Keratinocyte (primary cell): Measurements from ENCODE around the gene FHOD3.

Experiments
- CTCF ChIP-seq, 3 experiments: IDR thresholded peaks in 1 of 3; conservative IDR thresholded peaks in 1 of 3; optimal IDR thresholded peaks in 1 of 3; 2 replicates in 2 of 3; 3 replicates in 1 of 3; pipeline versions ENCODE3 to v1.5.1; 2011; ENCODE audit warnings: low read length in 3 of 3, mild to moderate bottlenecking in 3 of 3, moderate library complexity in 2 of 3, control low read depth in 1 of 3, inconsistent platforms in 1 of 3; ENCODE audit not compliant: insufficient read depth in 2 of 3; ENCODE audit errors: extremely low read depth in 1 of 3
- EZH2 ChIP-seq: IDR thresholded peaks from one replicate; pipeline ENCODE4 v1.6.1; 2012; ENCODE audit warnings: inconsistent platforms, mild to moderate bottlenecking, low read length, moderate library complexity

GRCh38 chr18:36301884-36302283, 4.4 kb downstream of the FHOD3 start:
- TF ChIP-seq CTCF (optimal IDR thresholded peaks at IDR 0.05 in 1 of 3, IDR thresholded peaks at IDR 0.05 in 1 of 3, conservative IDR thresholded peaks at IDR 0.05 in 1 of 3; ENCODE audit: extremely low read depth in 1 of 3, insufficient read depth in 2 of 3, low read length in 3 of 3): no peak
- TF ChIP-seq EZH2: no peak
